C4-2B (cell line): ENCODE measurements around the gene TRIM3.

Experiments
- ZFX ChIP-seq: fragments of 450-650 bp; IDR thresholded peaks from 2 replicates; pipeline ENCODE4 v1.6.1; 2017
- TF ChIP-seq, protein P1 (sequence below): fragments of 450-650 bp; conservative IDR thresholded peaks from 2 replicates; pipeline ENCODE4 v1.5.1; 2017; ENCODE audit warnings: mild to moderate bottlenecking

DNA sequence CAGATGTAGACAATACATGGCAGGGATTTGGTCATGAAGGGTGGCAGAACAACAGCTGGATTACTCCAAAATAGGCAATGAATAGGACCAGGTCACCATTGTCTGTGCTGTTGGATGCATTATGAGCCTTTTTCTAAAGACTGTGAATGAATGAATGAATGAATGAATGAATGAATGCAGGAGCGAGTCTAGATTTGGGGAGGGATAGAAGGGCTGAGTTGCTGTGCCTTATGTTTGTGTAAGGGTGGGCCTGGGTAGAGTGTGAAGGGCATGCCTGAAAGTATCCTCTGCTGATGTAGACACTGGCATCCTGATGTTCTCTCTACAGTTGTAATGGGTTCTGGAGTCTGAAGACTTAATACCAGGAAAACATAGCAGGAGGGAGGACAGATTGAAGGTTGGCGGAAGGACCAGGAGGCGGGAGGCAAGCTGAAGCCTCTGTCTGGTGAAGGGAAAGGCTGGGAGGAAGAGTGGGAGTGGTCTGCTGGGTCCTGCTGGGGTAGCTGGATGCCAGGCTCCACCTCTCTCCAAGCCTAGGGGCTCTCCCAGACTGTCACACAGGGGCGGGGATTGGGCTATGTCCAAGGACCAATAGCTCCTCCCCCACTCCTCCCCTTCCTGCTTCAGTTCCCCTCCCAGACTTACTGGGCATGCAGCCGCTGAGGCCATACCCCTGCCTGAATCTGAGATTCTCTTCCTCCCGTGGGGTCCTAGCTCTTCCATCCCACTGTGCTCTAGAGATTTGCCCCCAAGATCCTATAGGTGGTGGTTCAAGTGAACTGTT lies 4.8 kb downstream of the TRIM3 start:
- TF ChIP-seq, protein P1, sequence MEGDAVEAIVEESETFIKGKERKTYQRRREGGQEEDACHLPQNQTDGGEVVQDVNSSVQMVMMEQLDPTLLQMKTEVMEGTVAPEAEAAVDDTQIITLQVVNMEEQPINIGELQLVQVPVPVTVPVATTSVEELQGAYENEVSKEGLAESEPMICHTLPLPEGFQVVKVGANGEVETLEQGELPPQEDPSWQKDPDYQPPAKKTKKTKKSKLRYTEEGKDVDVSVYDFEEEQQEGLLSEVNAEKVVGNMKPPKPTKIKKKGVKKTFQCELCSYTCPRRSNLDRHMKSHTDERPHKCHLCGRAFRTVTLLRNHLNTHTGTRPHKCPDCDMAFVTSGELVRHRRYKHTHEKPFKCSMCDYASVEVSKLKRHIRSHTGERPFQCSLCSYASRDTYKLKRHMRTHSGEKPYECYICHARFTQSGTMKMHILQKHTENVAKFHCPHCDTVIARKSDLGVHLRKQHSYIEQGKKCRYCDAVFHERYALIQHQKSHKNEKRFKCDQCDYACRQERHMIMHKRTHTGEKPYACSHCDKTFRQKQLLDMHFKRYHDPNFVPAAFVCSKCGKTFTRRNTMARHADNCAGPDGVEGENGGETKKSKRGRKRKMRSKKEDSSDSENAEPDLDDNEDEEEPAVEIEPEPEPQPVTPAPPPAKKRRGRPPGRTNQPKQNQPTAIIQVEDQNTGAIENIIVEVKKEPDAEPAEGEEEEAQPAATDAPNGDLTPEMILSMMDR: no peak
- TF ChIP-seq ZFX: no peak
